Stimulated activated CD8-positive, alpha-beta memory T cell treated with anti-CD3 and anti-CD28 coated beads, Interleukin-15, amount 100 ng/mL, for 24 hours (primary cell): ENCODE data around the gene PPP2R2D.

ENCODE experiments used
- DNase-seq: peaks from one replicate; pipeline ENCODE4 v3.0.0-alpha.2; 2020; ENCODE audit warnings: low read depth

Gene PPP2R2D

GRCh38 chr10:131900350-131901152 lies at the start of gene PPP2R2D:
TSS of gene PPP2R2D (plus strand) at chr10:131901008. CDS start at chr10:131901149, 141 bp downstream.
- peak; percentile 90 for DNase-seq

DNA sequence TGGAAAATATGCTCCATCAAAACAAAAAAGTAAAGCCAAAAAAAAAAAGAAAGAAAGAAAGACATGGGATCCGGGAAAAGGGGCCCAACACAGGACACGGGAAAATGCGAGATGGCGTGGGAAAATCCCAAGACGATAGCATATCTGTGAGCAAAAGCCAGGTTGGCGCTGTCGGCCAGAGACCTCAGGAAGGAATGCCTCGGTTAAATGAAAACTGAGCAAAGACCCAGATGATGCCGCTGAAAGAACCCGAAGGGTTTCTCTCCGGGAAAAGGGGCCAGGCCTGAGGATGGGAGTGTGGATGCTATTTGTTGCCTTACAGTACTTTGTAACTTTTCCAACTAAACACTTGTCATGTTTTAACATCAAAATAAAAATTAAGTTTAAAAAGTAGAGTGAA lies 49.5 kb upstream of the PPP2R2D start:
- DNase-seq, result no peak

GRCh38 chr10:131852176-131852822 lies 48.5 kb upstream of the PPP2R2D start:
- DNase-seq, result no peak

DNA sequence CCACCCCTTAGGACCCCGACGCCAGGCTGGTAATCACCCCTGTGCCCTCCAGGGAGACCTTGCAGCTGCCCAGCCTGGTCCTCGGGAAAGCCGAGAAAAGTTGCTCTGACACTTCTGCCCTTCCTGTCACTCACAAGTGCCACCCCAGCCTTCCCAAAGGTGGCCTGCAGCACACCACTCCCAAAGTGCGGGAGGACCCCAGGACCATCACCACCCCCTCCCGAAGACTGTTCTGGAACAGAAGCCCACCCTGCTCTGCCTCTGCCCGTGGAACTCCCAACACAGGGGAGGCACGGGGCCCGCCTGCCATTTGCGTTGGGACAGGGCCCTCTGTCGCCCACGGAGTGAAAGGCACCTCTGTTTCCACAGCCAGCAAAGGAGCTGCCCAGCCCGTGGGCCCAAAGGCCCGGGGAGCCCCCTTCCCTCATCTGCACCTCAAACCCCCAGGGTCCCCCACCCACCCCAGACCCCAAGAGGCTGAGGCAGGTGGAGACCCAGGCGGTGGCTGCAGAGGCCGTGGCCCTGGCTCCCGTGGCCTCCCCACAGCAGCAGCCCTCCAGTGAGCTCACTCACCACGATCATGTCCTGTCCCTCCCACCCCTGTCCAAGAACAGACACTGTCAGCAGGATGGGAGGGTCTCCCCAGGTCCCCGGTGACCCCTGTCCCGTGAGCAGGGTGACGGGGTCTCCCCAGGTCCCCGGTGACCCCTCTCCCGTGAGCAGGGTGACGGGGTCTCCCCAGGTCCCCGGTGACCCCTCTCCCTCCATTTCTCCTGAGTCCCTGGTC lies 47.8 kb upstream of the PPP2R2D start:
- no peak for DNase-seq

GRCh38 chr10:131853610-131853964 lies 47.2 kb upstream of the PPP2R2D start:
- DNase-seq, result no peak

DNA sequence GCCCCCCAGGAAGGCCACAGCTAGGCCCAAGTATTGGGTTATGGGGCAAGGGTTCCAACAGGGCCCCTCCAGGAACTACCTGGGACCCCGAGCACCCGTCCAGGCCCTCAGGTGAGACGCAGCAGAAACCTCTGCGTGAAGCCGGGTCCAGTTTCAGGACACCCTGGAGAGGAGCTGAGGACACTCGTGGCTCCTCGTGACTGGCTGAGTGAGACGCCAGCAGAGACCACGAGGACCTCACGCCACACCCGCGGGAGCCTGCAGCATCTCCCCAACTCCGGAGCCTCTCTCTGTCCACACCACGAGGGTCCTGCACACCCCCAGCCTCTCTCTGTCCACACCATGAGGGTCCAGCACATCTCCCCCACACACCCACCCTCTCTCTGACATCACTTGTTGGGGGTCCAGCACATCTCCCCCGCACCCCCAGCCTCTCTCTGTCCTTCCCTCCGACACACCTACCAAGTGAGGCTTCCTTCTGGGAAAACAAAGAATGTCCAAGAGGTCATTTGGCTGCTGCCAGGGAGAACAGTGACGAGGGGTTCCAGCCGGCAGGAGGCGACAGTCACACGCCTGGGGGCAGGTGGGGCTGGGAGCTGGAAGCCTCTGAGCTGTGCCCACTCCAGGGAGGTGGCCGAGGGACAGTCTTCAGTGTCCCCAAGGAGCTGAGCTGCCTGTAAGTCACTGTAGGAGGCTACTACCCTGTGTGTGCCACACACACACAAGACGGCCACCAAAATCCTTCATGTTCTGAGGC lies 46.1 kb upstream of the PPP2R2D start:
- DNase-seq, result no peak

DNA sequence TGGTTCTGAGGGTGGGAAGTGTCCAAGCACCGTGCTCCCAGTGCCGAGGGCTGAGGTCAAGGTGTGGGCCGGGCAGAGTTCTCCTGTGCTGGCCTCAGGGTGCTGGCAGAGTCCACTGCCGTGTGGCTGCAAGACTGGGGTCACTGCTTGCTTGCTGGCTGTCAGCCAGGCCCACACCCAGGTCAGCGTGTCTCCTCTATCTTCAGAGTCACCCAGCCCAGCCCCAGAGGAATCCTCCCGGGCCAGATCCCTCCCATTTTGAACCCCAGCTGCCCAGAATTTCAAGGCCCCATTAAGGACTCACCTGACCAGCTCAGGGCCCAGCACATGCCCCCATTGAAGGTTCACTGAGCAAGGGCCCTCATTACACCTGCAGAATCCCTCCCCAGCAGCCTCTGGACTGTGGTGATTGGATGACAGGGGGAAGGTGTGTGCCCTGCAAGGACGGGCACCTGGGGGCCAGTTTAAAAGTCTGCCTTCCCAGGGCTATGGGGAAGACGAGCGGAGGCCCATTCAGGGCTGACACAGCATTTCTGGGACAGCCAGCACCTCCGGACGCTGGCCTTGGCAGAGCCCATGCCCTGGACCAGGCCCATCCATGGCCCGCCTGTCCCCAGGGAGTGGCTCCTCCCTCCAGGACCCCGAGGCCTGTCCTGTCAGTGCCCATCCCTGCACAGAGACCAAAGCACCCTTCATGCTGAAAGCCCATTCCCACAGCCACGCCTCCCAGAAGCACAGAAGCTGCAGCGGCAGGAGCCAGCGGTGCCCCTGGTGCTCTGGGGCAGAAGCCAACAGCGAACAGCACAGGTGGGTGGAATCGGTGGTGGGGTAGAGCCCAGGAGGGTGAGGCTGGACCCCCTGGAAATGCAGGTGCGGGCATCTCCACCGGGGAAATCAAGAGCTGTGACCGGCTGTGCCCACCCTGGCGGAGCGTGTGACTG lies 45.1 kb upstream of the PPP2R2D start:
- no peak for DNase-seq

DNA sequence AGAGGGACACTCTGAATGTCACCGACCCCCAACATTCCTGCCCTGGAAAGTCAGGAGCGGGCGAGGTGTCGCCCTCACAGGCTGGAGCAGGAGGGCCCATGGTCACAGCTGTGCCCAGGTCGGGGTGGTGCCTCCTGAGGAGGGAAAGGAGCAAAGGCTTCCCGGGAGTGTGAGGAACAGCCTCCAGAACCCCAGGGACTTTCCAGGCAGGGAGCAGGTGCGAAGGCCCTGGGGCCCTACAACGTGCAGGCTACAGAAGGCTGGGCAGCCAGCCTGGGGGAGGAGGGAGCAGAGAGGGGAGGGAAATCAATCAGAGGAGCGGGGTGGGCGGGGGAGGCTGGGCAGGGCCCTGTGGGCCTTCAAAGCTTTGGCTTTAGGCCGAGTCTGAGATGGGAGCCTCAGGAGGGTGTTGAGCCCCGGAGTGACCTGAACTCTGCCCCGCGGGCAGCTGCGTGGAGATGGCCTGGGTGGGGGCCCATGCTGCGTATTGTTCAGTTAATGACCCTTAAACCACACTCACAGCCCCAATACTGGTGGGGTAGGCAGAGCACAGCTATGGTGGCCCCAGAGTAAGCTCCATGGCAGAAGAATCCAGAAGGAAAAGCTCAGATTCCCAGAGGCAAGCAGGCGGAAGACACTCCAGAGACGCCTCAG lies 44.2 kb upstream of the PPP2R2D start:
- DNase-seq, result no peak

DNA sequence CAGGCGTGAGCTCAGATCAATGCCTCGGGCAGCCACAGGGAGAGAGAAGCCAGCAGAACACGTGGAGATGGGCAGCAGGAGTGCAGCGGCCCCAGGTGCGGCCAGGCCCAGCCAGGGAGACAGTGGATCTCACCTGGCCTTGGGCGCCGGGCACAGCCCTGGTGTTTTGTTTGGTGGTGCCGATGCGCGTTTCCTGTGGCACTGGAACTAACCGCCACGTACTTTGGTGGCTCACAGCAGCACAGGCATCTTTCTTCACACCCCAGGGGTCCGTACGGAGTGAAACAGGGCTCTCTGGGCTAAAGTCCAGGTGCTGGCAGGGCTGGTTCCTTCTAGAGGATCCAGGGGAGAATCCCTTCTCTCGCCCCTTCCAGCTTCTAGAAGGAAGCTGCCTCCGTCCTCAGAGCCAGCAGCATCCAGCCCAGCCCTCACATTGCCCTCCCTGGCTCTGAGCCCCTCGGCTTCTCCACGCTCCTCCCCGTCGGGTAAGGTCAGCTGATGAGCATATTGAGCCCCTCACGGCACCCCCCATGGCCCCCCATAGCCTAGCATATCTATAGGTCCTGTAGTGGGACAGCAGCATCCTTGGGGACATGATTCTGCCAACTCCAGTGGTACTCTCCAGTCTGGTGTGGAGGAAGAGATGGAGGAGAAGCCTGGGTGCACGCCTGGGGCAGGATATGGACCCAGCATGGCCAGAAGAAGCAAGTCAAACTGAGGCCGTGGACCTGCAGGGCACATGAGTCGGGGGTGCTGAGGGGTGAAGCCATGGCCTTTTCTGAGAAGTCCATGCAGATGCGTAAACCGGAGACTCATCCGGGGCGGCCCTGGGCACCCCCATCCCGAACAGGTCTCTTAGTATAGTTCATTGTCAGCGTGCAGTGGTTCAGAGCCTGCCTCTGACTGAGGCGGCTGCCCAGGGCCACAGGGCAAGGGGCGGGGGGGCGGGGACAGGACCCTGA lies 43.4 kb upstream of the PPP2R2D start:
- DNase-seq, result no peak

DNA sequence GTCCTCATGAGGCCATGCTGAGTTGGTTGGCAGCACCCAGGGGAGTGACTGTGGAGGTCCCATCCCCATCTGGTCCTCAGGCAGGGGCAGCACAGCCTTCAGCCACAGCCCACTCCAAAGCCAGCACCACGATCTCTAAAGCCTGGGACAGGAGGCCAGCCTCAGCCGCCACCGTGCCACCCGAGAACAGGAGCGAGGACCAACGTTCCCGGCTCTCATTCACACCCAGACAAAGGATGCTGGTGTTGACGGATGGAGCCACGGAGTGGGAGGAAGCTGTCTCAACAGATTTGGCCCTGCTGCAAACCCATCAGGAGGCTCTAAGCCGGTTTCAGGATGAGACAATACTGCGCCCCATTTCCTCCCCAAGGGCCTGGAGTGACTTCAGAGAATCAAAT lies 42.7 kb upstream of the PPP2R2D start:
- no peak for DNase-seq

- DNase-seq, result no peak
Observed at GRCh38 chr10:131858583-131859340, 42.0 kb upstream of the PPP2R2D start.

GRCh38 chr10:131859341-131860020 lies 41.3 kb upstream of the PPP2R2D start:
- DNase-seq, result no peak

GRCh38 chr10:131860311-131860710 lies 40.5 kb upstream of the PPP2R2D start:
- no peak for DNase-seq

DNA sequence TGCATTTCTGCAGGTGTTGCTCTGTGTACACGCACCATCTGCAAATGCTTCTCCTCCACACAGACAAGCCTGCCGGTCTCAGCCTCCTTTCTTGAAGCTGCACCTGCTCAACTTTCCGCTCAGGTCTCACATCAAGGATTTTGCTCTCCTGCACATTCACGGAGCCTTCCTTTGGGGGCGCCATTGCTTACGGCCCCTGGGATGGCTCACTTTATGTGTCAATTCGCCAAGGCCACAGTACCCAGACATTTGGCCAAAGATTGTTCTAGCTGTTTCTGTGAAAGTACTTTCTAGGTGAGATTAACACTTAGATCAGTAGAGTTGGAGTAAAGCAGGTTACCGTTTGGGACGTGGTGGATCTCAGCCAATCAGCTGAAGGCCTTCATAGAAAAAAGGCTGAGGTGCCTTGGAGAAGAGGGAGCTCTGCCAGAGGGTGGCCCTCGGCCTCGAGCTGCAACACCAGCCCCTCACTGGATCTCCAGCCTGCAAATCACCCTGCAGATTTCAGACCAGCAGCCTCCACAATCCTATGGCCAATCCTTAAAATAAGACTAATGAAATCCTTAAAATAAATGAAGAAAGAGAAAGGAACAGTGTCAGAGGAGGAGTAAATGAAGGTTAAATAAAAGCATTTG lies 39.9 kb upstream of the PPP2R2D start:
- no peak for DNase-seq

DNA sequence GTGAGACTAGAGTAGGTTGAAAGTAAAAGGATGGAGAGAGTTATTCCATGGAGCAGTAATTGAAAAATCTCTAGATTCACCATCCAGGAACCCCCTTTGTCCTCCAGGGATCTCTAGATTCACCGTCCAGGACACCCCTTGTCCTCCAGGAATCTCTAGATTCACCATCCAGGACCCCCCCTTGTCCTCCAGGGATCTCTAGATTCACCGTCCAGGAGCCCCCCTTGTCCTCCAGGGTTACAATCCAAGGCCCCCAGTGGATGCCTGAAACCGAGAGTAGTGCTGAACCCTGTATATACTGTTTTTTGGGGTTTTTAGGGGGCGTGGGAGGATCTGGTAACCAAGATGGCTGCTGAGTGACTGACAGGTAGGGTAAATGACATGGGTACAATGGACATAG lies 38.3 kb upstream of the PPP2R2D start:
- no peak for DNase-seq

GRCh38 chr10:131865223-131865917 lies 35.4 kb upstream of the PPP2R2D start:
- DNase-seq, result no peak

DNA sequence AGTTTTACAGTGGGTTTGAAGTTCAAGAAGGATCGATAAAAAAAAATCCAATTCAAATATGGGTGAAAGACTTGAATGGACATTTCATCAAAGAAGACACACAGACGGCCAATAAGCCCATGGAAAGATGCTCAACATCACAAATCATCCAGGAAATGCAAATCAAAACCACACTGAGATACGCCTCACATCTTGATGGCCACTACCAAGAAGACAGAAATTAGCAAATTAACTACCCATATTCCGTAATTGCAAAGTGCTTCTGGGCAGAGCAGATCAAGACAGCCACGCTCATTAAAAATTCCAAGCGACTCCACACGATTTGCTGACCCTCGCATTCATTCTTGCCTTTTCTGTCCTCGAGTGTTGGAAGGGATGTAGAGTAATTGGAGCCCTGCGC lies 34.1 kb upstream of the PPP2R2D start:
- no peak for DNase-seq
